HG03175 (cell line): ENCODE measurements around the gene APBA2.
"Not testable (repeated sequence)": the region's sequence is repeated elsewhere in the genome, so short reads cannot be mapped to it uniquely, and the experiment has no call there.

Experiments used
- ATAC-seq: cut with Tn5 transposase; IDR thresholded peaks from one replicate; pipeline ENCODE4 v1.9.1; 2021; ENCODE audit warnings: mild to moderate bottlenecking, moderate library complexity; ENCODE audit not compliant: unreplicated experiment

Gene APBA2

DNA sequence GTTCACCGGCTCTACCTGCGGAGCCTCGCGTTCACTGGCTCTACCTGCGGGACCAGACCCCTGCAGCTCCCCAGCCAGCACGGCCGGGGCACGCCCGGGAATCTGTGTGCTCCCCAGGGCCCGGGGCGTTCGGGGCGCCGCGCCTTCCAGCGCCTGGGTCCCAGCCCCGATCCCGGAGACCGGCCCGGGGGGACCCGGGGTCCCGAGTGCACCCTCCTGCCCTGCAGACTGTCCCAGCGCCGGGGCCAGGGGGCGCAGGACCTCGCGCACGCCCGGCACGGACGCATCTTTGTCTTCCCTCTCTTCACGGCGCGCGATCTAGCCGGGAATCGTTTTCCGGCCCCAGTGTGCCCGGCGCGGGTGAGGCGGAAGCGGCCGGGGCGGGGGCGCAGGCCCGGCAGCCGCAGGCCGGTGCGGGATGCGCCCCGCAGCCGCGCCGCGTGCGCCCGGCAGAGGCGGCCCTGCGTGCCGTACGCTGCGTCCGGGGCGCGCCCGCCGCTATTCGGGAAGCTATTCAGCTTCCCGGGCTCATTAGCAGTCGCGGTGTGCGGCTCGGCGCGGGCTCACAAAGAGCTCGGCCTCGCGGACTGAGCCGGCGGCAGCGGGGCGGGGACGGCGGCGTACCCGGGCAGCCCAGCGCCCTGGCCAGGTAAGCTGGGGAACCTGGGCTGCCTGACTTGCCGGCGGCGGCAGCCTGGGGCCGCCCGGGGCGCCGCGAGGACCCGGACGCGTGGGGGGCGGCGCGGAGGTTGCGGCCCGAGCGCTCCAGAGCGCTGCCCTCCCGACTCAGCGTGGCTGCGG is at the start of gene APBA2:
TSS of gene APBA2 (plus strand) at position 345 of the 801 bp plus-strand sequence. CDS start 167,911 bp downstream, outside the sequence.
- ATAC-seq: no peak

DNA sequence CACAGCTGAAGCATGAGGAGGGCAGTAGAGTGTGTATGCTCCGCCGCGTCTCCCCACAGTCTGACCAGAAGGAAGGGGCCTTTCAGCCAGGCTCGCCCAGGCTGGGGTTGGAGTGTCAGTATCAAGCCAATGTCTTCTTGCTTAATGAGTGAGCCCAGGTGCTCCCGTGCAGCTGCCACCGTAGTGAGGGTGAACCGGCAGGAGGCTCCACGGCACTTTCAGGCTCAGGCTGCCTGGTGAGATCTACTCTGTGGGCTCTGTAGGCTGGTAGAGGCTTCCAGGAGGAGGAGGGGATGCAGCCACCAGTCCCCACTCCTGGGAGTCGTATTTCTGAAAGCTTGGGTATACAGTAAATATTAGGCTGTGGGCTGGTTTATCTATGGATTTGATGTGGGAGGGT is 45.5 kb upstream of the APBA2 start:
- not testable (repeated sequence) for ATAC-seq

DNA sequence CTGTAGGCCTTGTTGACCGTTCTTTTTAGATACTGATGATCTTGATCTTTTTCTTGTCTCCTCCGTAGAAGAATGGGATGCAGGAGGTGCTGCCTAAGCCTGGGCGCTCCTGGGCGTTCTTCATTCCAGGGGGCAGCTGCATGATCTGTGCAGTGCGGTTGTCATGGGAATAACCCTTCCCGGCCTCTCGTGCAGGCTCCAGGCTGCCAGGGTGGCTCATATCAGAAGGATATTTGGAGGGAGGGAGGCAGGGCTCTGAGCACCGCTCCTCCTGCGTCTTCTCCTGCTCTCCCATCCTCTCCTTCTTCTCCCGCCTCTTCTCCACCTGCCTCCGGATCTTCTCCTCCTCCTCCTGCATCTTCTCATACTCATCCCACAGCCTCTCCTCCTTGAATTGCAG is 43.6 kb upstream of the APBA2 start:
- ATAC-seq: not testable (repeated sequence)

DNA sequence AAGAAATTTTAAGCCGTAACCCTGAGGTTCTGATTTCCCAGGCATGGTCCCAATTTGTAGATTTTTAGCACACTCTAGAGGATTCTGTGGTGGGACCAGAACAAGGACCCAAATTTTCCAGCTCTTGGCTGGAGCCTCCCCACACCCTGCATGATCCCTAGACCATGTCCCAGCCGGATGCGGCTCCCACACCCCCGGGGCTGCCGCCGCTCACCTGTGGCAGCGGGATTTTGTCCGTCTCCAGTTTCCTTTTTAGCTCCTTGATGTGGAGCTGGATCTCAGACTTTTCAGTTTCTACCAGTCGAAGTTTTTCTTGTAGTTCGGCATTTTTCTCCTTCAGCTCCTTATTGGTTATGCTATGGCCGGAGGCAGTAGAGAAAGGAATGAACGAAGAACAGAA is 42.3 kb upstream of the APBA2 start:
- not testable (repeated sequence) for ATAC-seq

DNA sequence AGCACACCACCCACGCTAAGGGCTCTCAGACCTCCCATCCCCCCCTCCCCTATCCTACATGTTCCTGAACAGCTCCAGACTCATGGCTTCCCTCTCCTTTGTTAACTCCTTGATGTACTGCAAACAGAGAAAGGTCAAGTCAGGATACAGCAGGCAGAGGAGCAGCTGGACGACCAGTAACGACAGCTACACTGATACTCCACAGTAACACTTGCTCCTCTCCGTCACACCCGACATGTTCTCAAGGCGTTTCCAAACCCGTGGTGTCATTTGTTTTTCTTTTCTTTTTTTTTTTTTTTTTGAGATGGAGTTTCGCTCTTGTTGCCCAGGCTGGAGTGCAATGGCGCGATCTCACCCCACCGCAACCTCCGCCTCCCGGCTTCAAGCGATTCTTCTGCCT is 41.6 kb upstream of the APBA2 start:
- ATAC-seq: not testable (repeated sequence)

DNA sequence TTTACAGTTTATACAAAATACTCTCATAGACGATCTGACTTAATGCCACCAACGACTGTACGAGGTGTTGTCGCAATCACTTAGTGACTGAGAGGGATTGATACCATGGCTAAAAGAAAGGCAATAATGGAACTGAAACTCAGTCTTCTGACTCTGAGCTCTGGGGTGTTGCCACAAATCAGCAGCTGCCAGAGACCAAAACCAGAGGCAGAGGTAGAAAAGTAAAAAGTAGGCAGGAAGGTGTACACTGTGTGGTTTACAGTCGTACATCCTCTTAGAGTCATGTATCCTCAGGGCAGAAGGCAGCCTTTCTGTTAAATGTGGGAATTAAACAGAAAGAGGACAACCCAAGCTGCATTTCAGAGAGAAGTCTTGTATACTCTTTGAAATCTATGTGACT is 38.5 kb upstream of the APBA2 start:
- ATAC-seq: peak; percentile 57

DNA sequence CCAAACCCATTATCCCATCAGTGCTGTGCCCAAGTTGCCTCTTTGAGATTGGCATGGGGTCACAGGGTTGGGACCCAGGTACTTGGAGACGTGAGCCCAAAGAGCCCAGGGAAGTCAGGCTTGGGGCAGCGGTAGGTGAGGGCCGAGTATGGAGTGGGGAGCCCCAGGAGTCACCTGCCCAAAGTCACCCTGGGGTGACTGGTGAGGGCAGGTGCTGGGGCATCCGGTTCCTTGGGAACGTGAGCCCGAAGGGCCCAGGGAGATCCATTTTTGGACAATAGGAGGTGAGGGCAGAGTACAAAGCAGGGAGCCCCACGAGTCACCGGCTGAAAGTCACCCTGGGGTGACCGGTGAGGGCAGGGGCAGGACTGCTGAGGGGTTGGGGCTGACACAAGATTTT is 37.8 kb upstream of the APBA2 start:
- ATAC-seq: not testable (repeated sequence)

DNA sequence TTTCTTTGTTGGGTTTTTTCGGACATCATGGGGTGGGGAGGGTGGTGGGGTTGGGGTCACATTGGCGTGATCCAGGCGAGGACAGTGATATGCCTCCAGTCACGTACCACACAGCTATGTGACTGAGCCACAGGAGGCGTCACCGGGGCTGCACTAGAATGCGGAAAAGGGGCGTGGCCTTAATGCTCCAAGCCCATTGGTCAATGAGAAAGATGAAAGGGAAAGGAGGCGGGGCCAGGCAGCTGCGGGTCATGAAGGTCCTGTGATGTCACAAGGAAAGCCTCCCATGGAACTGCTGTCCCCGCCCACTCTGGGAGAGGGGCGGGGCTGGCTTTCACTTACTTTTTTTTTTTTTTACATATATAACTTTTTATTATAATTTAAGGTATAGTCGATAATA is 37.3 kb upstream of the APBA2 start, which contains the start of gene GOLGA6L7:
TSS of gene GOLGA6L7 (minus strand) at position 124 of the 400 bp plus-strand sequence. CDS start at position 29, 95 bp downstream.
- ATAC-seq: not testable (repeated sequence)

DNA sequence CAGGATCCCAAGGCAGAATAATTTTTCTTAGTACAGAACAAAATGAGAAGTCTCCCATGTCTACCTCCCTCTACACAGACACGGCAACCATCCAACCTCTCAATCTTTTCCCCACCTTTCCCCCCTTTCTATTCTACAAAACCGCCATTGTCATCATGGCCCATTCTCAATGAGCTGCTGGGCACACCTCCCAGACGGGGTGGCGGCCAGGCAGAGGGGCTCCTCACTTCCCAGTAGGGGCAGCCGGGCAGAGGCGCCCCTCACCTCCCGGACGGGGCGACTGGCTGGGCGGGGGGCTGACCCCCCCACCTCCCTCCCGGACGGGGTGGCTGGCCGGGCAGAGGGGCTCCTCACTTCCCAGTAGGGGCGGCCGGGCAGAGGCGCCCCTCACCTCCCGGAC is 36.5 kb upstream of the APBA2 start:
- ATAC-seq: not testable (repeated sequence)

DNA sequence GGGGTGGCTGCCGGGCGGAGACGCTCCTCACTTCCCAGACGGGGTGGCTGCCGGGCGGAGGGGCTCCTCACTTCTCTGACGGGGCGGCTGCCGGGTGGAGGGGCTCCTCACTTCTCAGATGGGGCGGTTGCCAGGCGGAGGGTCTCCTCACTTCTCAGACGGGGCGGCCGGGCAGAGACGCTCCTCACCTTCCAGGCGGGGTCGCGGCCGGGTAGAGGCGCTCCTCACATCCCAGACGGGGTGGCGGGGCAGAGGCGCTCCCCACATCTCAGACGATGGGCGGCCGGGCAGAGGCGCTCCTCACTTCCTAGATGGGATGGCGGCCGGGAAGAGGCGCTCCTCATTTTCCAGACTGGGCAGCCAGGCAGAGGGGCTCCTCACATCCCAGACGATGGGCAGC is 36.0 kb upstream of the APBA2 start:
- ATAC-seq: not testable (repeated sequence)

DNA sequence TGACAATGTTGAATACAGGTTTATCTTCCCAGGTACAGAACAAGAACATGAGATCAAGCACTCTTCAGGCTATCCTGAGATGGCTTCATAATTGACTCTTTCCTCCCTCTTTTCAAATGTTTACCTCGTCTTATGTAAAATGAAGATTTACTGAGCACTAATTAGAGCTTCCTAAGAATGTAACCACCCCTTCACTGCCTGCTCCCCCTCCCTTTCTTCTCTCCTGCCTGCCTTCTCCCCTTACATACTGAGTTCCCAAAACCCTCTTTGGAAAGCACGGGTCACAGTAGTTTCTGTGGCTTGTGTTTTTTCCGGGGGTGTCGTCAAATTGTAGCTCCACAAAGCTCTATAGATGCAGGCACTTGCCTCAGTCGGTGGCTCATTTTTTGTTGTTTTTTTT is 32.1 kb upstream of the APBA2 start:
- ATAC-seq: not testable (repeated sequence)

DNA sequence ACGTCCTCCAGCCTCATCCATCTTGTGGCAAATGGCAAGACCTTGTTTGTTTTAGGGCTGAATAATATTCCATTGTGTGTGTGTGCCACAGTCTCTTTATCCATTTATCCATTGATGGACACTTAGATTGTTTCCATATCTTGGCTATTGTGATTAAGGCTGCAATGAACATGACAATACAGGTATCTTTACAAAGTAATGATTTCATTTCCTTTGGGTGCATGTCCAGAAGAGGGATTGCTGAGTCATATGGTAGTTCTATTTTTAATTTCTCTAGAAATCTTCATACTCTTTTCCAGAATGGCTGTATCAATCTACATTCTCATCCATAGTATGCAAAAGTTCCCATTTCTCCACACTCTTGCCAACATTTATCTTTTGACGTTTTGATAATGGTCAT is 31.2 kb upstream of the APBA2 start:
- not testable (repeated sequence) for ATAC-seq

DNA sequence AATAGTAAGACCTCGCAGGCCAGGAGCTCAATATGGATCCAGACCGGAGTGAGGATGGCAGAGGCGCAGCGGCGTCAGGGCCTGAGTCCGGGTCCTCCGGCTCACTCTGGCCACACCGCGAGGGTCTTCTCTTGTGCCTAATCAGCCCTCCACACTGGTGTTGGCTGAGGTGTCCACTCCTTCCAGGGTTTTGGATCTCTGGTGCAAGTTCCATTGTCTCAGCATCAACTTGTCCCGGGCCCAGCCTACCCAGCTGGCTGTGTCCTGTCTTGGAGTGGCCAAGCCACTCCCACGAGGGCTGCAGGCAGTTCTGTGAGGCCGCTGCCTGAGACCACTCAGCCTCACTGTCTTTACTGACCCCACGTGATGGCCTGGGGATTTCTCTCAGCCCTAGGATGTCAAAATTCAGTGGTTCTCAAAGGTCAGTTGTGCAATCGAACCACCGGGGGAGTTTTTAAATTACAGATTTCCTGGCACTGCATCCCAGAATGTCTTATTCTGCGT is 24.7 kb upstream of the APBA2 start:
- ATAC-seq: no peak

DNA sequence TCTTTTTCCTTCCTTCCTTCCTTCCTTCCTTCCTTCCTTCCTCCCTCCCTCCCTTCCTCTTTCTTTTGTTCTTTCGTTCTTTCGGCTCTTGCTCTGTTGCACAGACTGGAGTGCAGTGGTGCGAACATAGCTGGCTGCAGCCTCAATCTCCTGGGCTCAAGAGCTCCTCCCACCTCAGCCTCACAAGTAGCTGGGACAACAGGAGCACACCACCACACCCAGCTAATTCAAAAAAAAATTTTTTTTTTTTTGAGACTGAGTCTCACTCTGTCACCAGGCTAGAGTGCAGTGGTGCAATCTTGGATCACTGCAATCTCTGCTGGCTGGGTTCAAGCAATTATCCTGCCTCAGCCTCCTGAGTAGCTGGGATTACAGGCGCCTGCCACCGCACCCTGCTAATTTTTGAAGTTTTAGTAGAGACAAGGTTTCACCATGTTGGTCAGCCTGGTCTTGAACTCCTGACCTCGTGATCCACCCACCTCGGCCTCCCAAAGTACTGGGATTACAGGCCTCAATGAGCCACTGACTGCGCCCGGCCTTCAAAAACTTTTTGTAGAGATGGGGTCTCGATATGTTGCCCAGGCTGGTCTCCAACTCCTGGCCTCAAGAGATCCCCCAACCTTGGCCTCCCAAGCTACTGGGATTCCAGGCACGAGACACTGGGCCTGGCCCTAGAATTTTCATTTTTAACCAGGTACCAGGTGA is 24.0 kb upstream of the APBA2 start:
- not testable (repeated sequence) for ATAC-seq

DNA sequence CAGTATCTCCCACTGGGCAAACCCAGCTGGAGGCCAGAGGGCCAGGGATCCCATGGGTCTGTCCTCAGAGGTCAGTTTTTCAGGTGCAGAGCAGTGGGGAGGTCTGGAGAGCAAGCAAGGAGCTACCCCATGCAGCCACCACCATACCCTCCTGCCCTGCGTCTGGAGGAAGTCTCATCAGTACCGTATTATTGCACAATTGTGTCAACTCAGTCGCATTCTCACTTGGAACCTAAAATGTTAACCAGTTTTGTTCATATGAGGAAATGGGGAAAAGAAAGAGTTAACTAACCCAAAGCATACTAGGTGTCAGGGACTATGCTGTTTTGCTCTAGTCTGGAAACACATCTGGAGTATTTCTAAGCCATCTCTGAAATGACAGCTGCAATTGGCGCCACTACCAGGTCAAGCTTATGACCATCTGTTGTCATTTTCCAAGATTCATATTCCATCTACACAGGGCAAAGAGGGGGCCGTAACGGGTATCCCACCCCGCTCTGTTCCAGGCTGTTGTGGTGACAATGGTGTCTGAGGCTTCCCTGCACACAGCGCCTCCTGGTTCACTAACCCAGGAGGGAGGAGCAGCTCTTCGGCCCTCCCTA is 16.9 kb upstream of the APBA2 start:
- no peak for ATAC-seq

DNA sequence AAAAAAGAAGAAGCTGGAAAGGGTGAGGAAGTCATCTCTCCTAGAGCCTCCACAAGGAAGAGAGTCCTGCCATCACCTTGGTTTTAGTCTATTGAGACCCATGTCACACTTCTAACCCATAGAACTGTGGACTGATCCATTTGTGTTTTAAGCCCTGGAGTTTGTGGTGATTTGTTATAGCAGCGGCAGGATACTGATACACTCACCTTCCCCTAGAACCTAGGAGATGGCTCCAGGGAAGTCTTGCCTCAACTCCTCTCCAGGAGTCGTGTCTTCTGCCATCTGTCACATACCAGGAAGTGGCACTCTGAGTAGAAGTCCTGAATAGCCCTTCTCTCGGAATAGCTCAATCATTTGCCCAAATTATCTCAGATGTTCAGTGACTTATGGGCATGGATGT is 14.6 kb upstream of the APBA2 start:
- no peak for ATAC-seq

DNA sequence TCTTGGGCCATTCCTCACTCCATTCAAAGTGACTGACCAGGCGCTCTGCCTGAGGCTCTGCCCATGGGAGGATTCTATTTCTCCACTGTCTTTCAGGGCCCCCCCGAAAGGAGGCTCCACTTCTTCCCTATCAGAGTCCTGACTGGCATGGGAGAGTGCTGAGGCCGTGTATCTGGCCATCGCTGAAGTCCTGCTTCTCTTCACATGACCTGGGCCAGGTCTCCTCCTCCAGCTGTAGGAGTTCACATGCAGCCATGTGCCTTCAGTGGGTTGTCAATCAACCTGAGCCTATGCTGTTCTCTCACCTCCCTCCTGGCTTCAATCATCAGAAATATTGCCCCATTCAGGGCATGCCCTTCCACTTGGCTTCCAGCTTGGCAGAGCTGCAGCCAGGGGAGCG is 12.8 kb upstream of the APBA2 start:
- ATAC-seq: no peak

DNA sequence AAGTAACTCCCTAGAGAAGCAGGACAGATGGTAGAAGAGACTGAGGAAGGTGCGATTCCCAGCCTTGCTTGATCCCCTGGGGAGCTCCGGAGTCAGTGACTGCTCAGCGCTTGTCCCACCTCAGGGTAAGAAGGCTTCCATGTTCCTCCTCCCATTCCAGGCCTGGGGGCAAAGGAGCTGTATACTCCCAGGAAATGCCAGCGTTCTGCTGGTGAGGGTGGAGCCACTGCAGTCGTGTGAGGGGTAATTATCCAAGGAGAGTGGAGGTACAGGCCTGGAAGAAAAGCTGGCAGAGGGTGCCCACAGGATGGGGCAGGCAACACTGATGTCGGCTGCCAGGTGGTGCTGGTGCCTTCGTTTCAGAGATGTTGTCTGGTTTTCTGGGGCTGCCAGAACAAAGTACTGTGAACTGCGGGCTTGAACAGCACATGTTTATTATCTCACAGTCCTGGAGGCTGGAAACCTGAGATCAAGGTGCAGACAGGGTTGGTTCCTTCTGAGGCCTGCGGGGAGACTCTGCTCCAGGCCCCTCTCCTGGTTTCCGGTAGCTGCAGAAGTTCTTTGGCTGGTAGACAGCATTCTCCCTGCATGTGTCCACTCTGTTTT is 12.1 kb upstream of the APBA2 start:
- no peak for ATAC-seq

DNA sequence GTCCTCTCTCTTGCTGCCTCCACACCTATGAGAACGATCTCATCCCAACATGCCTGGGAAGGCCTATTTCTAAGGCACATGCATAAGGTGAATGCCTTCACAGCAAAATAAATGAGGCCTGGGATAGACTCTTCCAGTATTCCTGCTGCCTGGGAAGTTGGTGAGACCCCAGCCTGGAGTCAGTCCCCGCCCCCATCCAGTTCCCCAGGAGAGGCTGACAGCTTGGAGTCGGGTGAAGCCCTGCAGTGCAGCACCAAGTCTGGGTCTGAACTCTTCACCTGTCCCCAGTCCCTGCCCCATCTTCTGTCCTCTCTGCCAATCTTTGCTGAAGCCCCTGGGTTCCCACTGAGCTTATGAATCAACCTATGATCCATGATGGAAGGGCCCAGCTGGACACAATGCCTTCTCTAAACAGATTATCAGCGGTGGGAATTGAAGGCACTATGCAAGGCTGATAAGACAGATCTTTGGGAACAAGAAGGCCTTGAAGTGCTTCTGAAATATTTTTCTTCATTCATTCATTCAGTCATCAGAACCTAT is 10.2 kb upstream of the APBA2 start:
- ATAC-seq: no peak

DNA sequence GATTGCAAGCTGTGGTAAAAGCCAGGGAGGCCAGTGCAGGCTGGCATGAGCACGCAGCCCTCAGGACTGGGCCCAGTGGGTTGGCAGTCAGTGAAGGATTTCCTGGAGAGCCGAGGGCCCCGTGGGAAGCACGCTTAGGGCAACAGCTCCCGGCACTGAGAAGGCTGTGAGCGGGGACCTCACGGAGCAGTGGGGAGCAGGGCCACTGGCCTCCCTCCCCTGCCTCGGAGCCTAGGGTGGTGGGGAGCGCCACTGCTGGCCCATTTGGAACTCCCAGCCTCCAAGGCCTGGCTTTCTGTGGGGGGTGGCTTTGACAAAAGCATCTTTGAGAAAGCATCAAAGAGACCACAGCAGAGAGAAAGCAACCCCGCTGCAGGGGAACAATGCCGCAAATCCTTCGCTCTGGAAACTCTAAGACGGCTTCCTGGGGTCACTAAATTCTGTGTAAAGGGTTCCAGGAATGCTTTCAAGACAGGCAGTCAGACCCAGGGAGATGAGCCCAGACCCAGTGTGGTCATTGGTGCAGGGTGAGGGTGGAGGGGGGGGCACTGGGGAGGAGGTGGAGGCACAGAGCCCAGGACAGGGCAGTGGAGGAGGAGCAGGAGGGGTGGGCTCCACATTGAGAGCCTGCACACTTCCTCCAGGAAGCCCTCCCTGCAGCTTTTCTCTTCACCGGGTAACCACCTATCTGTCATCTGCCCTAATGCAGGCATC is 9.5 kb upstream of the APBA2 start:
- no peak for ATAC-seq
